GM19351 (cell line): ENCODE data around the gene KRT35.

ENCODE experiments used
- ATAC-seq: cut with Tn5 transposase; IDR thresholded peaks from one replicate; pipeline ENCODE4 v1.9.1; 2021; ENCODE audit warnings: mild to moderate bottlenecking, moderate library complexity; ENCODE audit not compliant: unreplicated experiment

Gene KRT35

DNA sequence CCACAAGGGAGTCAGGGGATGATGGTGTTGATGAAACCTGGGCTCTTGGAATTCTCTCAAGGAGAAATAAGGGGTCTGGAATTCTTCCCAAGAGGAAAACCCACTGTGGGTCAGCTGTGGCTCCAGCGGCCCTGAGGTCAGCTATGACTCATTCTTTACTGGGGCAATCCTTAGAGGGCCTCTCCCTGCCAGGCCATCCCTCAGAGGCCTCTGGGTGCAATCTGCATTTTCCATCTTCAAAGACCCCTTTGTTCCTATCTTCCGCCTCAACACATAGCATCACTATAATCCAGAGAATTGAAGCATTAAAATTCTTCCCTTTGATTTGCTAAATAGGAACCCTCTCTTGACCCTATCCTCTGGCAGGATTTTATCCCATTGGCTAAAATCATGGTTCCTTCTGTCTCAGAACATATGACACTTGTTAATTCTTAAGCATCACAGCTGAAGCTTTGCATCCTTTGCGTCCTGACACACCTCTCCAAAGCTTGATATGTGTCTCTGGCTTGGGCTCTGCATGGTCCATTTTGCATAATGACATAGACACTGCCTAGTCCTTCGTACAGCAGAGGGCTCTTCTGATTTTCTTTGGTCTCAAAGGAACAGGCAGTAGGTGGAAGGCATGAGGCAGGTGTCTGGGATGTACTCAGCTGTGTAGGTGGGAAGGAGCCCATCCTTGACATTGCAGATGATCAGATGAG lies 52.2 kb downstream of the KRT35 start:
- ATAC-seq, result no peak
